ENCODE measurements around the gene CALY.

DNA sequence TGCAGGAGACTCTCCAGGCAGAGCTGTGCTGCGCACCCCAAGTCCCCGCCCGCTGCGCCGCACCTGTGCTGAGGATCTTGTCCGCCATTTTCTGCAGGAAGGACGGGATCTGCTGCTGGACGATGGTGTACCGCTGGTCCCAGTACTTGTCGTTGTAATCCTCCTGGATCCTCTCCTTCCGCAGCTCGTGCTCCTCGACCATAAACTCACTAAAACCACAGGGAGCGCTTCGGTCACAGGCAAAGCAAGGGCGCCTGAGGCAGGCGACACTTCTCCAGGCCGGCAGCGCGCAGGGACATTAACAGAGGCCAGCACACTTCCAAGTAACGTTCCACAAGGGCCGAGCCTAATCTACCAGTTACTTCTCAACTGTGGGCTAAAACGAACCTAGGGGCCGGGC is 46.9 kb downstream of the CALY start:
- TF ChIP-seq CTCF (IDR thresholded peaks at IDR 0.05) (no peak), POLR2A (IDR thresholded peaks at IDR 0.05) (no peak)
